Hematopoietic multipotent progenitor cell treated with erythropoietin and hydrocortisone succinate and interleukin-3 and kit ligand, for 17 days (in vitro differentiated cells): ENCODE measurements around the gene METTL13.

Experiments
- DNase-seq: peaks from one replicate; pipeline ENCODE4 v3.0.0-alpha.2; 2015; ENCODE audit warnings: low spot score

The METTL13 gene, protein sequence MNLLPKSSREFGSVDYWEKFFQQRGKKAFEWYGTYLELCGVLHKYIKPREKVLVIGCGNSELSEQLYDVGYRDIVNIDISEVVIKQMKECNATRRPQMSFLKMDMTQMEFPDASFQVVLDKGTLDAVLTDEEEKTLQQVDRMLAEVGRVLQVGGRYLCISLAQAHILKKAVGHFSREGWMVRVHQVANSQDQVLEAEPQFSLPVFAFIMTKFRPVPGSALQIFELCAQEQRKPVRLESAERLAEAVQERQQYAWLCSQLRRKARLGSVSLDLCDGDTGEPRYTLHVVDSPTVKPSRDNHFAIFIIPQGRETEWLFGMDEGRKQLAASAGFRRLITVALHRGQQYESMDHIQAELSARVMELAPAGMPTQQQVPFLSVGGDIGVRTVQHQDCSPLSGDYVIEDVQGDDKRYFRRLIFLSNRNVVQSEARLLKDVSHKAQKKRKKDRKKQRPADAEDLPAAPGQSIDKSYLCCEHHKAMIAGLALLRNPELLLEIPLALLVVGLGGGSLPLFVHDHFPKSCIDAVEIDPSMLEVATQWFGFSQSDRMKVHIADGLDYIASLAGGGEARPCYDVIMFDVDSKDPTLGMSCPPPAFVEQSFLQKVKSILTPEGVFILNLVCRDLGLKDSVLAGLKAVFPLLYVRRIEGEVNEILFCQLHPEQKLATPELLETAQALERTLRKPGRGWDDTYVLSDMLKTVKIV

DNA sequence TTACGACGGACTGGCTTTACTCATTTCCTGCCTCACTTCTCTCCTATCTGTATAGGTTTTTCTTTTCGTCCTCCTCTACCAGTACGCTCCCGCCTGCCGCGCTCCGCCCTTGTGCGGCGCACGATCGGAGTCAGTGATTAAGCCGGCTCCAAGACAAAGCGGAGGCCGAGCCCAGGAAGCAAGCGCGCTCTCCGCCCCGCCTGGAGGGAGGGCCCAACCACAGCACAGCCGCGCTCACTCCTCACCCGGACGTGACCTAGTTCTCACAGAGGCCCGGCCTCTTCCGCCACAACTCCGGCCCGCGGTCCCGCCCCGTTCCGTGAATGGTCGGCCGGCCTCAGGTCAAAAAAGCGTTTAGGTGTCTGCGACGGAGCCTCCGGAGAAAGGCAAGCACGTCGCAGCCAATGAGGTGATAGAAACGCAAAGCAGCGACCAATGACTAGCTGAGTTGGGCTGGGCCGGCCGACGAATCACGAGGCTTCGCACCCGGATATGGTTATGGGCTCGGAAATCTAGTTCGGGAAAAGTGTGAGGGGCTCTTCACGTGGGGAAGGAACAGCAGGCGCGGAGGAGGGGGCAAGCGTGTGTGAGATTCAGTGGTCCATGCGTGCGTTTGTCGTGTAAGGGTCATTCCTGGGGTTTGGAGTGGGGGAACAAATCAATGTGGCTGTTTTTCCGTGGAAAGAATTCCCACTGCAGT is at the start of gene METTL13:
TSS of gene METTL13 (plus strand) at position 485 of the 700 bp plus-strand sequence. CDS start 308 bp downstream, outside the sequence.
- DNase-seq, result peak; percentile 97

DNA sequence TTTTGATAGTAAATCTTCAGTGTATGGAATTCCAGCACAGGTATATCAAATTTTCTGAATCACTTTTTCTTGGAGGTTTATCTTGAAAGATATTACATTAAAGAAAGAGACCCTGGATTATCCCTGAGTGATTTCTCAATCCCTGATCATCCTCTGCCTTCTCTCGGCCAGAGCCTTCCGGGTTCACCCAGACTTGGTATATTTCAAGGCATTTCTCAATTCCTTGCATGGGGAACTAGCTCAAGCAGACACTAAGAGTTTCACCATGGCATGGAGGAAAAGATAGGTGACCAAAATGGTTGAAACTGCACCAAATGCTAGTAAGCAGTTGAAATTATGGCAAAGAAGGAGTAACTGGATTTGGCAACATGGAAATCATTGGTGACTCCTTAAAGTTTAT is 45.3 kb upstream of the METTL13 start:
- DNase-seq, result no peak

DNA sequence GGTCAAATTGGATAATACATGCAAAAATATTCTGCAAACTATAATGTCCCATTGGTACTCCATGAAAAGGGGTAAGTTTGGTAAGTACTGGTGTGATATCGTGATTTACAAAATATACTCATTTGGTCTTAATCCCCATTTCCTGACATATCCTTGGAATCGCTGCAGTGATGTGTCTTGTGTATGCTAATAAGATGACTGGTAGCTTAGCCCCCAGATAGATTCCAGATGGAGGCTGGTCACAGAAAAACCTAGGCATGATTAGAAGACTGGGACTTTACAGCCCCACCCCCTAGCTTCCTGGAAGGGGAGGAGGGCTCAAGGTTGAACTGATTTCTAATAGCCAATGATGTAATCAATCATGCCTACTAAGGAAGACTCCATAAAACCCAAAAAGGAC is 42.5 kb upstream of the METTL13 start:
- no peak for DNase-seq

DNA sequence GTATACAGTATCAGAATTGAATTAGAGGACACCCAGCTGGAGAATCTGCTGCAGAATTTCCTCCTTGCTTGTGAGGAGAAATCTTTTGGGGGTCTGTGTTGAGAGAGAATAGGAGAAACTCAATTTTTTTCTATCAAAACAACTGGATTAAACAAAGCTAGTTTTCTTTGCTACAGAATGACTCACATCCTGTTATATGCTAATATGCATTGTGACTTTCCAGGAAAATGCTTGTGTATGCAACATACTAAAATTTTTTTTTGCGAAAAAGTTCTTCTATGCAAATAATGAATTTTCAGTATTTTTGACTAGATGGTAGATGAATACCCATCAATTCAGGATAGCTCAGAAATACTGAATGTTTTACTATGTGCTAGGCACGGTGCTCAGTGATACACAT is 41.8 kb upstream of the METTL13 start:
- DNase-seq, result no peak

DNA sequence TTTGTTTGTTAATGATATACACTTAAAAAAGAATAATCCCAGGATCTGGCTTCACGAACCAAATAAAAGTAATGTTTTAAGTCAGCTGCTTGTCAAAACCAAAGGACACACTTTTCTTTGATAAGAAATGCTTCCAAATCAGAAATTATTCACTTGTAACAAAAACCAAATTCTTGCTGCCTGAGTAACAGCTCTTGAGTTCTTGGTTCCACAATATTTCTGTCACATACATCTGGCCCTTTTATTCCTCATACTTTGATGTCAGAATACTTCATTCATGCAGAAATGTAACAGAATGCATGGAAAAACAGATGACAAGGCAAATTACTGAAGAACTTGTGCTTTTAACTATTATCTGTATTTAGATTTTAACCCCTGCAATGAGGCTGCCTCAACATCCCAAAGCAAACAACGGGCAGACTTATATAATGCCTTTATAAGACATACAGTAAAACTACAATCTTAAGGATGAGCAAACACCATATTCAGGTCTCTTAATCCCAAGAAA is 41.0 kb upstream of the METTL13 start:
- DNase-seq, result no peak

DNA sequence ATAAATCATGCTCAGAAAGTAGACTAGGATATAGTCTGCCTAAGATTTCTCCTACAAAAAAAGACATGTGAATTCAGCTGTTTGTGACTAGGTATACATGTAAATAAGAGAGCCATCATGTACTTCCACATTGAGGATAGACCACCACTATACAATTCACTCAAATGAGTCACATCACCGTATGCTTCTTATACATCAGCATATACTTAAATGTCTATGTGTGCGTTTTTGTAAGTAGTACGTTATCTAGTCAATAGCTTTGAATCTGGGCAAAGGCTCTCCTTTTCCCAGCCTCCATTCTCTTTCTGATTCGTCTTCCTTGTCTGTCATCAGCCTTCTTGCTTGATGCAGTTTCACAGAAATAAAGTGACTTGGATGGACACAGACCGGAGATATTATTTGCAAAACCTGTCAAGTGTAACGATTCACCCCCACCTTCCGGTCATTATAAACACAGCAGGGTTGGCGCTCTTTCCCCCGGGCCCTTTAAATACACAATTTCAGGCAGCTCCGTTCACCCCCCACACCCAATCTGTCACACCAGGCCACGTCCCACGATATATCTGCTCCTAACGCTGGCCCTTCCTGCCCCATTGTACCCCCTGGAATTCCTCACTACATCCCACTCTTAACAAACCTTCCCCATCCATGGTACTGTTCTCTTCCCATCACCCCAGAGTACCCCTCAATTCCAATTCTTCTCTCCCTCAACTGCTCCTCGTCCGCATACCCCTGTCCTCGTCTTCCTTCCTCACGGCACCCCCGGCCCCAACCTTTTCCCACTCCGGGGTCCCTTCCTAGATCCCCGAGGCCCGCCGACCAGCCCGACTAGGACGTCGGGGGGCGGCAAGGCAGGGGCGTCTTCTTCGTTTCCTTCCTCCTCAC is 40.2 kb upstream of the METTL13 start:
- peak; percentile 63 for DNase-seq

DNA sequence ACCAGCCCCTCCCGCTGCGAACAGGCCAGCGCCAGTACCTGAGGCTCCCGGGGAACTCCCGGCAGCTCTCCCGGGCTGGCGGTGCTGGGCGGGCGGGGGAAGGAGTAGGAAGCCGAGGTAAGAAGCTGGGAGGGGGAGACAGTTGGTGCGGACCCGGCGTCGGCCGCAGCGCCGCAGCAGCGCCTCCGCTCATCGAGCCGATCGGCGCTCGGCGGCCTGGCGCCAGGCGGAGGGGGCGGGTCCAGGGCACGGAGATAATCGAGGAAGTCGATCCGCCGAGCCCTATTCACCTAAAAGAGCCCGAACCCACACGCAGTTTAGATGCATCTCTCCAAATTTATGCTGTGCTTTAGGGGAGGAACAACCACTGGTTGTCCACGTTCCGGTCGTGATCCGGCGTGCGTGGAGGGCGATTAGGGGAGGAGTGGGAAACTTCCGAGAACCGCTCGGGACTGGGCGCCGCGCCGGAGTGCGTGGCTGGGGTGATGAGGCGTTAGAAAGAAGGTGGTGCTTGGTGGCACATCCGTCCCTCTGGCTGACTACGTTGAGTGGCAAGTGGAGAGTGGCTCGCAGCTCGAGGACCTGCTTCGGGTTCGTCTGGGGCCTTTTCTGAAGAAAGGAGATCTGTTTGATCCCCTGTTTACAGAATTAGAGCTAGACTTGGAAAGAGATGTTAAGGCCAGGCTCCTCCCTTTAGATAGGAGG is 39.4 kb upstream of the METTL13 start, which contains the start of gene VAMP4:
TSS of gene VAMP4 (minus strand) at position 194 of the 705 bp plus-strand sequence. CDS start 3,651 bp downstream, outside the sequence.
- DNase-seq, result peak; percentile 88

DNA sequence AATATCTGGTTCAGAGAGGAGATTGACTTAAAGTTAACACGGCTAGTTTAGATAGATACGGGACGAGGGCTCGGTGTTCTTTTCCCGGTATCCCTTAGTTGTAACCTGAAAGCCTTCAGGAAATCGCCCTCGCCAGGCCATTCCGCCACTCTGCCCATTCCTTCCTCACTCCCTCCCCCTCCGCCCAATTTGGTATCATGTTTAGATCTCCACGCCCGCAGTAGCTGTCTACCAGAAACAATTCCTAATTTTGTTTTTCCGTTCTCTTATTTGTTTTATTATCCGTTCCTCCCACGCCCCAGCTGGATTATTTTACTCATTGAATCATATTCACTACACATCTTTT is 38.9 kb upstream of the METTL13 start:
- DNase-seq, result no peak

DNA sequence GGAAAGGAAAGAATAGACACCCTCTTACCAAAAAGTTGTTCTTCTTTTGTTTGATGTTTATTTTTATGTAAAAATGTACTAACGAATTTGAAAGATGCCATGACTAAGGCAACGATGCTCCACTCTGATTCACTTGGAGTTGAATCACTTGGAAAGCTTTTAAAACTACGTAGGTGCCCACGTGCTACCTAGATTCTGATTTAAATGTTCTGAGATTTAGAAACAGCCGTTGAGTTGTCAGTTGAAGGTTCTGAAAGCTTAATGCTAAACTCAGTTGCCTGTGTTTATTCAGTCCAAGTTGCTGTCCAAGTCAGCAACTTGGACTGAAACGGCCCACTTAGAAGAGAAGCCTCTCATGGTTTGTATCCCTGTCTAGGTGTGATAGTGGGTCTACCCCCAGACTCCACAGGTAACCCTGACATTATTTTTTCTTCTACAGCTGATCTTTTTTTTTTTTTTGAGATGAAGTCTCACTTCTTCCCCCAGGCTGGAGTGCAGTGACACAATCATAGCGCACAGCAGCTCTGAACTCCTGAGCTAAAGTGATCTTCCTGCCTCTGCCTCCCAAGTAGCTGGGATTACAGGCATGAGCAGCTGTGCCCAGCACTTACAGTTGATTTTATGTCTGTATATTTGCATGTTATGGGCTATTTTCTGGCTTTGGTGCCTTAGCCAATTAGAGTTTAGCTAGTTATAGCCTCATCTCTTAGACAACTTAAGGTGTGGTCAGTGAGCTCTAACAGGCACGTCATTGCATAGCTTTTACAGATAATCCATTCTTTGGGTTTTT is 38.2 kb upstream of the METTL13 start:
- DNase-seq, result peak; percentile 59

DNA sequence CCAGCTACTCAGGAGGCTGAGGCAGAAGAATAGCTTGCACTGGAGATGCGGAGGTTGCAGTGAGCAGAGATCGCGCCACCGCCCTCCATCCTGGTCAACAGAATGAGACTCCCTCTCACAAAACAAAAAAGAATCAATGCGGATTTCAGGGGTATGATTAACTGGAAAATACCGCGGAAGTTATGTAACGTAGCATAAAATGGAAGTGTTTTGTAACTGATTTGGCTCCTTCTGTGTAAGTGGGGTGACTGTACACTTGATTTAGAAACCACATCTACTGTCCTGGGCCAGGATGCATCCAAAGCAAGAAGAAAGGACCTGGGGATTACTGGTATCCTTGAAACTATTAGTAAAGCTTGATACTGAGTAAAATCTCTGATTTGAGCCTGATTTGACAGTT is 36.5 kb upstream of the METTL13 start:
- DNase-seq, result no peak

DNA sequence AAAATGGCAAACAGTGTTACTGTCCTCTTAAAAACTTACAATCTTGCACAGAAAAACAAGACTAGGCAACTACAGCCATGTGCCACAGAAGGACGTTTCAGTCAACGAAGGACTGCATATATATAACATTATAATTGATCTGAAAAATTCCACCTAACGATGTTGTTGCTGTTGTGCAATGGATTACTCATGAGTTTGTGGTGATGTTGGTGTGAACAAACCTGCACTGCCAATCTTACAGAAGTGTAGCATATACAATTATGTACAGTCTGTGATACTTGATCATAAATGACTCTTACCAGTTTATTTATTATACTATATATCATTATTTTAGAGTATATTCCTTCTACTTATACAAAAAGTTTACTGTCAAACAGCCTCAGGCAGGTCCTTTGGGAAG is 32.8 kb upstream of the METTL13 start:
- no peak for DNase-seq

DNA sequence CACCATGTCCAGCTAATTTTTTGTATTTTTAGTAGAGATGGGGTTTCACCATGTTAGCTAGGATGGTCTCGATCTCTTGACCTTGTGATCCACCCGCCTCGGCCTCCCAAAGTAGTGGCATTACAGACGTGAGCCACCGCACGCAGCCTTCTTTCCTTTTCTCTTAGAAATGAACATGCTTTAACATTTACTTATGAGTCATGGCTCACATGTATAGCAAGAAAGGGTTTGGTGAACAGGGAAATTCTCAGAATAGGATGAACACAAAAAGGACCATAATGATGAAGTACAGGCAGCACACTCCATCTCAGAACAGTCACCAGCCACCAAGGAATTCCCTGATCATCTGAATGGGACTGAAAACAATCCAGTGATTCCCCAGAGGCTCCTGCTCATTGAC is 30.2 kb upstream of the METTL13 start:
- no peak for DNase-seq

DNA sequence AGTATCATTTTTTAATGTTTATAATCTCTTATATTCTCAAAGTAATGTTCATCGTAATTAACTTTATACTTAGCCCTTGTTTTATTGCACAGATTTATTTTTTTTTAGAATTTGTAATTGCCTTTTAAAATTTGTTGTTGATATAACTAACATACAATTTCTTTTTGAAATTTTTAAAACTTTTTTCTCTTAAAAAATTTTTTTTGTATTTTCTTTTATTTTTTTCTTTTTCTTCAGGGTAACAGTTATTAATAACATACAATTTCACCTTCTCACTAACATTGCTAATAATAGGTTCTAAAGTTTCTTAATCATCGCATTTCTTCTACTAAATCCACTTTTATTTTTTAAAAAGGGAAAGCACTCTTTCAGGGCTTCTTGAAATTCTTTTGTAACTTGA is 28.3 kb upstream of the METTL13 start:
- no peak for DNase-seq

DNA sequence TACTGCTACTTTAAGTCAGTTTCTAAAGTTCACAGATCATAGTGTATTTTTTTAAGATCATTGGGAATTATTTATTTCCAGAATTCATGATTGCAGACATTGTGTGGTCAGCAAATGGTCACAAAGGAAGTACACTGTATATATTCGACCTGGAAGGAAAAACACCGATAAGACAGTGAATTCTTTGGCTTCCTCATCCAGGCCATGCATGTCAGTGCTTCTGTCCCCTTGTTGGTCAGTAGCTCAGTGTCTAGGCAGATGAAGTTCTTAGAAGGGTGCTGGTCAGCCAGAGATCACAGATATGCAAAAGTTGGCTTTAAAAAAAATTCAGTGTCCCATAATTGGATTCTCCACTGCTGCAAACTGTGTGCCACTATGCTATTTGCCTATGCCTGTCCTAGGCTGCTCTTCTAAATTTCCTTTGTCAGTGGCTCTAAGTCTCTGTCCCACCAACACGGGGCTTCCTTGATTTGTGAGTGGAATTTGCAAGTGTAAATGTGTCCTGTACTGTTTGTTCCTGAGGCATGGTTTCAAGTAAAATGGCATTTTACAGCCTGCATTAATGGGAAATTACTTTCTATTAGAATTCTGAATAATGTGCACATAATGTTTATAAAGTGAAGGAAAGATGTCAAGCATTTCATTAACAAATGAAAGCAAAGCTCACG is 27.6 kb upstream of the METTL13 start:
- DNase-seq, result no peak

DNA sequence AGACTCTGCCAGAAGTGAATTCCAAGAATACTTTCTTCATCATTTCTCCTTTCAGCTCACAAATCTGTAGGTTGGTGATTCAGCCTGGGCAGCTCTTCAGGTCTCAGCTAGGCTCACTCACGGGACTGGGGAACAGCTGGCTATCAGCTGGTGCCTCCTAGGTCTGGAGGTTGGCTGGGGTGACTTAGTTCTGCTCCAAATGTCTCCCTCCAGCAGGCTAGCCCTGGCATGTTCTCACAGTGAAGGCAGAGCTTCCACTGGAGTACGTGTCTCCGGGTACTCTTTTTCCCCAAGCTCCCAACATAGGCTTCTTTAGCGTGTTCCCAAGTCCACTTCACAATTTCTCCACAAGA is 27.1 kb upstream of the METTL13 start:
- no peak for DNase-seq

DNA sequence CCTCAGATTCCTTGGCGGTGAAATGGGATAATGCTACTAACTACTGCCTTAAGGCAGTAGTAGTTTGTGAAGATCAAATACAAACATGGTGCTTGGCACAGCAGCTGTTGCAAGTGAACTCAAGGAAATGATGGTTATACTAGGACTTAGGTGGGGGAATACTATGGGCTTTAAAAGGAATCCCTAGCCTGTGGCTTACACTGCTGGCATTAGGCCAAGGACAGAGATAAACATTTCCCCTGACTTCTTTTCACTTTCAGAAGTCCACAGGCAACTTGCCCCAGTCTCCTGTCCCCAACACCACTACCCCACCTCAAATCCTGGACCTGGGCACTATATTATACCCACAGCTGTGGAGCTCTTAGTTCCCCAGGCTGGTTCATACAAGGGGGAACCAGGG is 26.5 kb upstream of the METTL13 start:
- peak; percentile 60 for DNase-seq

DNA sequence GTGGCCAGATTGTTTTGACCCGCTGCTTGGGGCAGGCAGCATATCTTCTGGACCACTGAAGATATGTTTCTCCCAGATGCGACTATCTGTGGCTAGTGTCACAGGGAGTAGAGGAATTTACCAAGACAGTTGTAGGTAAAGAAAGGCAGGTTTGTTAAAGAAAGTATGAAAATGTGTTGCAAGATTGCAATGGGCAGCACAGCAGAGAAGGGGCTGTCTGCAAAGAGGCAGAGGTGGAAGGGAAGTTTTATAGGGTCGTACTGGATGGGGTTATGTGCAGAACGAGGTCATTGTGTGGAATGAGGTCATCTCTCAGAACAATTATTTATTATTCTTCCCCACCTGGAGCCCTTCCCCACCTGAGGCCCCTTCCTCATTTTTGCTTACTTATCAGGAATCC is 24.6 kb upstream of the METTL13 start:
- no peak for DNase-seq

DNA sequence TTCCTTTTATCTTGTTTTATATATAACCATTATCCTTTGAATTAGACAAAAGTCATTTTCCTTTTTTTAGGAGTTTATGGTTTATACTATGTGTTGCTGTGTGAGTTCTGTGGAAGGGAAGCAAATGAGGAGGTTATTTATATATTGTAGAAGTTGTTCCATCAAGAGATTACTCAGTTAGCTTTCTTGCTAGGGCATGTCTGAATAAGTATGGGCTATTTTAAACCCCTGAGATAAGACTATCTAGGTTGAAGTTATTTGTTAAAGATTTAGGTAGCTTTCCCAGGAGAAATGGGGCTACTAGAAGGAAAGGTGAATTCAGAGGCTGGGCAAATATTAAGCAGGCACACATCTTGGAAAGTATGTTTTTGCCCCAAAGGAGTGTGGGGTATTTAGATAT is 23.4 kb upstream of the METTL13 start:
- no peak for DNase-seq

DNA sequence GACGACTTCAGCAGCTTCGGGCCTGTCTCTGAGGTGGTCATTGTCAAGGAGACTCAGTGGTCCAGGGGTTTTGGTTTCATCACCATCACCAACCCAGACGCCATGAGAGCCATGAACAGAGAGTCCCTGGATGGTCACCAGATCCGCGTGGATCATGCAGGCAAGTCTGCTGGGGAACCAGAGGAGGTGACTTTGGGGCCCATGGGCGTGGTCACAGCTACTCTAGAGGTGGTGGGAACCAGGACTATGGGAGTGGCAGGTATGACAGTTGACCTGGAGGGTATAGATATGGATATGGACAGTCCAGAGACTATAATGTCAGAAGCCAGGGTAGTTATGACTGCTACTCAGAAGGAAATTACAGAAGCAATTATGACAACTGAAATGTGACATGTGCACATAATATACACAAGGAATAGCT is 19.3 kb upstream of the METTL13 start:
- peak; percentile 23 for DNase-seq

DNA sequence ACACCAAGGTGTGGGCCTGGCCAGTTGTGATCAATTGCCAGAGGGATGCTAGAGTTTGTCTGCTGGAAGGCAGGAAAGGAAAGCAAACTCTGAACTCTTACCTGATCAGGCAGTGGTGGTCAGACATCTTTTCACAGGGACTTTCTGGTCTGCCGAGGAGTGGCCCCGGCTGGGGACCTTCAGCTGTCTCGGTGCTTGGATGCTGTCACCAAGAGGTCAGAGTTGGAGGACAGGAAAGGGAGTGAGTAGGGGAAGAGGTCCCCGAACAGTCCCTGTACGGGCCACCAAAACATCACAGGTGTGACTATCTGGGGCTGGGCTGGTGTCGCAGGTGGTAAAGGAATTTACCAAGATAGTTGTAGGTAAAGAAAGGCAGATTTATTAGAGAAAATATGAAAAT is 17.7 kb upstream of the METTL13 start:
- DNase-seq, result no peak
